Lung (tissue), 12 donors: ENCODE results near the gene CNTN1. TPM values are rescaled to one million over a fixed set of nuclear protein-coding genes. Genes with fewer than 3 reads are reported as not detected.

Source experiments
- ATAC-seq: fragments of 200-7000 bp; cut with Tn5 transposase; one replicate; pipeline ENCODE4 v1.9.1; 2020; ENCODE audit warnings: moderate number of reproducible peaks; ENCODE audit not compliant: insufficient read depth, low FRiP score
- DNase-seq, 3 donors: peaks; one replicate each; pipeline ENCODE4 v3.0.0-alpha.2; 2013 to 2017
- H3K27ac ChIP-seq, 2 donors: one replicate each; pipeline ENCODE4 v1.5.1; 2013; ENCODE audit warnings: mild to moderate bottlenecking in 2 of 2, moderate library complexity in 2 of 2, control low read depth in 1 of 2, inconsistent platforms in 1 of 2, low read depth in 1 of 2, low read length in 1 of 2
- H3K27me3 ChIP-seq, 3 donors: one replicate each; pipeline ENCODE4 v1.5.1; 2013; ENCODE audit warnings: low read length in 2 of 3; ENCODE audit not compliant: control insufficient read depth in 3 of 3, insufficient read depth in 3 of 3
- H3K36me3 ChIP-seq, 4 donors: one replicate each; pipeline ENCODE4 v1.5.1; 2013; ENCODE audit warnings: low read length in 4 of 4, mild to moderate bottlenecking in 1 of 4, moderate library complexity in 1 of 4; ENCODE audit not compliant: control insufficient read depth in 4 of 4, insufficient read depth in 4 of 4
- H3K4me1 ChIP-seq, 5 donors: one replicate each; pipeline ENCODE4 v1.5.1; 2013; ENCODE audit warnings: low read length in 5 of 5, mild to moderate bottlenecking in 2 of 5, moderate library complexity in 1 of 5; ENCODE audit not compliant: control insufficient read depth in 5 of 5, insufficient read depth in 5 of 5
- H3K4me3 ChIP-seq: one replicate; pipeline ENCODE4 v1.5.1; 2013; ENCODE audit warnings: mild to moderate bottlenecking, control low read depth, moderate library complexity
- H3K9ac ChIP-seq, 2 donors: one replicate each; pipeline ENCODE4 v1.5.1; 2013; ENCODE audit warnings: low read length in 2 of 2, control low read depth in 1 of 2; ENCODE audit not compliant: insufficient read depth in 1 of 2
- H3K9me3 ChIP-seq, 4 donors: one replicate each; pipeline ENCODE4 v1.5.1; 2013; ENCODE audit warnings: low read length in 3 of 4, mild to moderate bottlenecking in 1 of 4, moderate library complexity in 1 of 4; ENCODE audit not compliant: control insufficient read depth in 4 of 4, insufficient read depth in 3 of 4
- WGBS, 2 donors: extraction: QIAGEN DNeasy Blood & Tissue Kit; methylation state at CpG; one replicate each; pipeline ENCODE4 v1.1.7; 2013; 5-methylcytosine and 5-hydroxymethylcytosine counted together
- polyA plus RNA-seq, 2 donors: library from polyadenylated mRNA; stranded (reverse); fragments of 200-250 nt; gene quantifications; one replicate each; pipeline ENCODE4 v1.2.1, GENCODE V29; 2013
- total RNA-seq, 2 donors: library from RNA; depleted of rRNA in 1 of 2; stranded (reverse); fragments of >200 nt in 1 of 2; gene quantifications; one replicate each; pipeline ENCODE4 v1.2.1, GENCODE V29; 2014 to 2021
- TF ChIP-seq, protein P1 (sequence below): IDR thresholded peaks from 2 replicates; pipeline ENCODE4 v1.5.1; 2012; ENCODE audit warnings: mild to moderate bottlenecking; ENCODE audit errors: control extremely low read depth, extremely low read depth
- donor health status: control.
- donor health status: control.
- donor health status: Bipolar disorder and iron deficiency.
- donor health status: healthy.
- donor health status: DM: yes; HTN: yes; CAD: no.

Gene CNTN1
- total and polyA plus RNA-seq, 4 donors: 0.10 to 47.6 (median 1.1) TPM

DNA sequence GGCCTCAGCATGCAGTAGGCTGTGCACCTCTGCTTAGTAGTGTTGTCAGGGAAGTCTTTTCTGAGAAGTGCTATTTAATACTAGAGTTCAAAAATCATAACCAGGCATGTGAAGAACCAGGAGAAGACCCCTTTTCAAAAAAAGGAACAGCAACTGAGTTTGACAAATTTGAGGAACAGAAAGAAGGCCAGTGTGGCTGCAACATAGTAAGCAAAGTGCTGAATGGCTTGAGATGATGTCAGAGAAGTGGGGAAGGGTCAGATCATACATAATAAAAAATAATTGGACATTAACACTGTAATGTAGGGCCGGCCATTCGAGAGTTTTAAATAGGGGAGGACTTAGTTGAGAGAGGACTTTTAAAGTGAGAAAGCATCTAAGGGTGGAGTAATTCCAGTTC is 11.1 kb upstream of the CNTN1 start:
- no peak overlapping the region for H3K27ac ChIP-seq
- H3K36me3 ChIP-seq: no peaks in the 10 kb centered on the region

DNA sequence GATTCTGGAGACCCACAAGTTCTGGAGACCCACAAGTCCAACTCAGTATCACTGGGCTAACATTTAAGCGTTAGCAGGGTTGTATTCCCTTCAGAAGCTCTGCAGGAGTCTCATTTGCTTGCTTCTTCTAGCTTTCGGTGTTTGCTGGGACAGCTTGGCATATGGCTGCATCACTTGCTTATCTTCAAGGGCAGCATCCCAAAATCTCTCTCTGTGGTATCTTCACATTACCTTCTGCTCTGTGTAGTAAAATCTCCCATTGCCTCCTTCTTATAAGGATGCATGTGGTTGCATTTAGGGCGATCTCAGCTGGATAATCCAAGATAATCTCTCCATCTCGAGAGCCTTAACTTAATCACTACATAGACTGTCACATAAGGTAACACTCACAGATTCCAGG is 7.3 kb upstream of the CNTN1 start:
- Histone ChIP-seq H3K4me3 (no peak overlapping the region), H3K36me3 (no peaks in the 10 kb centered on the region), H3K9ac (no peak overlapping the region), H3K27ac (no peak overlapping the region), H3K4me1 (no peaks in the 10 kb centered on the region), H3K27me3 (no peaks in the 10 kb centered on the region), H3K9me3 (peaks cover 0 to 2% (median 0%) of the 10 kb centered on the region in 4 donors)
- TF ChIP-seq, protein P1, sequence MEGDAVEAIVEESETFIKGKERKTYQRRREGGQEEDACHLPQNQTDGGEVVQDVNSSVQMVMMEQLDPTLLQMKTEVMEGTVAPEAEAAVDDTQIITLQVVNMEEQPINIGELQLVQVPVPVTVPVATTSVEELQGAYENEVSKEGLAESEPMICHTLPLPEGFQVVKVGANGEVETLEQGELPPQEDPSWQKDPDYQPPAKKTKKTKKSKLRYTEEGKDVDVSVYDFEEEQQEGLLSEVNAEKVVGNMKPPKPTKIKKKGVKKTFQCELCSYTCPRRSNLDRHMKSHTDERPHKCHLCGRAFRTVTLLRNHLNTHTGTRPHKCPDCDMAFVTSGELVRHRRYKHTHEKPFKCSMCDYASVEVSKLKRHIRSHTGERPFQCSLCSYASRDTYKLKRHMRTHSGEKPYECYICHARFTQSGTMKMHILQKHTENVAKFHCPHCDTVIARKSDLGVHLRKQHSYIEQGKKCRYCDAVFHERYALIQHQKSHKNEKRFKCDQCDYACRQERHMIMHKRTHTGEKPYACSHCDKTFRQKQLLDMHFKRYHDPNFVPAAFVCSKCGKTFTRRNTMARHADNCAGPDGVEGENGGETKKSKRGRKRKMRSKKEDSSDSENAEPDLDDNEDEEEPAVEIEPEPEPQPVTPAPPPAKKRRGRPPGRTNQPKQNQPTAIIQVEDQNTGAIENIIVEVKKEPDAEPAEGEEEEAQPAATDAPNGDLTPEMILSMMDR: no peak
- DNase-seq (no peak), ATAC-seq (no peak)
- WGBS, 2 donors: 83 to 85% methylated on average over 4 of the region's 4 CpGs

More for the DNA sequence above, 11.1 kb upstream of the CNTN1 start:
- Histone ChIP-seq H3K4me1 (no peaks in the 10 kb centered on the region), H3K9me3 (no peaks in the 10 kb centered on the region), H3K4me3 (no peak overlapping the region), H3K9ac (no peak overlapping the region), H3K27me3 (no peaks in the 10 kb centered on the region)
- TF ChIP-seq, protein P1: no peak
- no peak for DNase-seq
- 81 to 94% methylated on average over 2 of the region's 2 CpGs for WGBS, 2 donors
- no peak for ATAC-seq

DNA sequence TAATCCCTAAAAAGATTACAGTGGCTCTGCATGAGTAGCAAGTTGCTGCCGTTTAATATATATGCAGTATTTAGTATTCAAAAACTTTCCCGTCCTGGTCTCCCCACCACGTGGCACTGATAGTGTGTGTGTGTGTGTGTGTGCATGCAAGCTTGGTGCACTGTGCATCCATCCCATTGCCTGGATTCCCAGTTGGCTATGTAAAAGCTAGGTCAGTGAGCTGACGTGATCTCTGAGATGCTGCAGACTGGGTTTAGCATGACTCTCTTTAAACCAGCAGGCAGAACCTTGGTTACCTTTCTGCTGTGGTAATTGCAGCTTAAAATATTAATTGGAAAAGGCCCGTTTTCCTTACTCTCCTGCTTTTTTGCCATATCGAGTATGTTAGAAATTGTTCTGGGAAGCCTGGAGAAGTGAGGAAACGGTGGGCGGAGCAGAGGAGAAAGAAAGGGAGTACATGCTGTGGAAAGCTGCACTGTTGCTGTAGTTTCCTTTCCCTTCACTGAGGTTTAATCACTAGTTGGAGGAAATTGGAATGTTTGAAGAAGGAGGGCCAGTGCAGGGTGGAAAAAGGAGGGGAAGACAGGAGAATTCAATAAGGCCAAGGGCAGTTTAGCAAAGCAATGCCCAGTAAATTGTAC is 4.0 kb upstream of the CNTN1 start:
- Histone ChIP-seq H3K9ac (no peak overlapping the region), H3K36me3 (no peaks in the 10 kb centered on the region), H3K9me3 (peaks cover 0 to 2% (median 0%) of the 10 kb centered on the region in 4 donors), H3K27me3 (no peaks in the 10 kb centered on the region), H3K4me3 (no peak overlapping the region), H3K27ac (no peak overlapping the region), H3K4me1 (peaks cover 0 to 4% (median 0%) of the 10 kb centered on the region in 5 donors)
- DNase-seq (no peak), ATAC-seq (no peak)
- TF ChIP-seq, protein P1: no peak
- 76 to 80% methylated on average over 8 of the region's 8 CpGs for WGBS, 2 donors

DNA sequence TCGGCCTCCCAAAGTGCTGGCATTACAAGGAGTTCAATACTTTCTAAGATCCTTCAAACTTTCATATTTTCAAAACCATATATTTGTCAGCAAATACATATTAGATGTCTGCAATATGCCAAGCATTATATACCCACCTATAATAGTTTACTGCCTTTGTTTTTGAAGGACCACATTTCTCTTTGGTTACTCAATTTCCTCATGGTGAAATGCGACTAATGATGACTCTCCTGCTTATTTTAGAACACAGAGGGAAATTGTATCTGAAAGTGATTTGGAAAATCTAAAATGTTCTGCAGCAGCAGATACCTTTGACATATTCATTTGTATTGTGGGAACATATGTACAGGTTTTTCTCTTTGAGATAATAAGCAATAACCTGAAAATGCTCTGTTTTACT is 2.7 kb upstream of the CNTN1 start:
- WGBS, 2 donors: 78 to 80% methylated on average over 2 of the region's 2 CpGs
- Histone ChIP-seq H3K27ac (no peak overlapping the region), H3K36me3 (no peaks in the 10 kb centered on the region), H3K27me3 (no peaks in the 10 kb centered on the region), H3K4me3 (no peak overlapping the region), H3K9me3 (peaks cover 0 to 2% (median 0%) of the 10 kb centered on the region in 4 donors), H3K4me1 (peaks cover 0 to 8% (median 0%) of the 10 kb centered on the region in 5 donors), H3K9ac (no peak overlapping the region)
- ATAC-seq (no peak), DNase-seq (no peak)
- TF ChIP-seq, protein P1: no peak
